Measurements from ENCODE around the gene TMEM176A.

- TF ChIP-seq POLR2AphosphoS5 (IDR thresholded peaks at IDR 0.05) (no peak), POLR2A (IDR thresholded peaks at IDR 0.05) (no peak), CTCF (IDR thresholded peaks at IDR 0.05 in 8 of 11, conservative IDR thresholded peaks at IDR 0.05 in 3 of 11) (no peak)
These were observed 48.9 kb upstream of the TMEM176A start for GRCh38 chr7:150751702-150752101.
